Cardiac fibroblast (primary cell): Measurements from ENCODE around the gene CFAP92.

Experiments
- DNase-seq, 2 donors: peaks; one replicate each; pipeline versions ENCODE4 v3.0.0 to v3.0.0-alpha.2; 2010; ENCODE audit warnings: low read depth in 2 of 2
- H3K4me3 ChIP-seq, 2 donors: replicated peaks in 1 of 2; 1 replicate in 1 of 2; 2 replicates in 1 of 2; pipeline ENCODE4 v1.5.1; 2011; ENCODE audit warnings: low read depth in 2 of 2, low read length in 2 of 2, mild to moderate bottlenecking in 2 of 2, moderate library complexity in 1 of 2
- CTCF ChIP-seq: IDR thresholded peaks from one replicate; pipeline ENCODE4 v1.5.1; 2011; ENCODE audit warnings: low read depth, mild to moderate bottlenecking, low read length, inconsistent platforms

The CFAP92 gene

GRCh38 chr3:129036222-129037092, 42.6 kb upstream of the CFAP92 start:
- TF ChIP-seq CTCF = no peak

GRCh38 chr3:129035360-129036221, 41.7 kb upstream of the CFAP92 start:
- no peak for DNase-seq
- H3K4me3 ChIP-seq = no peak overlapping the region
- no peak for TF ChIP-seq CTCF

More at GRCh38 chr3:129036222-129037092, 42.6 kb upstream of the CFAP92 start:
- H3K4me3 ChIP-seq = no peak overlapping the region
- no peak for DNase-seq

GRCh38 chr3:129034642-129035041, 40.8 kb upstream of the CFAP92 start:
- DNase-seq = no peak
- H3K4me3 ChIP-seq = no peak overlapping the region
- TF ChIP-seq CTCF = no peak

- no peak overlapping the region for H3K4me3 ChIP-seq
- DNase-seq = no peak
- TF ChIP-seq CTCF = no peak
Observed at GRCh38 chr3:129033633-129034321, 39.9 kb upstream of the CFAP92 start.

- DNase-seq = no peak
- TF ChIP-seq CTCF = no peak
Observed at GRCh38 chr3:129033151-129033550, 39.3 kb upstream of the CFAP92 start.

GRCh38 chr3:129032716-129033115, 38.8 kb upstream of the CFAP92 start:
- H3K4me3 ChIP-seq = no peak overlapping the region
- DNase-seq = no peak
- TF ChIP-seq CTCF = no peak

More at GRCh38 chr3:129033151-129033550, 39.3 kb upstream of the CFAP92 start:
- no peak overlapping the region for H3K4me3 ChIP-seq
